ENCODE measurements around the gene ENAM.

- TF ChIP-seq POLR2A (IDR thresholded peaks at IDR 0.05): no peak
- TF ChIP-seq, protein P1, sequence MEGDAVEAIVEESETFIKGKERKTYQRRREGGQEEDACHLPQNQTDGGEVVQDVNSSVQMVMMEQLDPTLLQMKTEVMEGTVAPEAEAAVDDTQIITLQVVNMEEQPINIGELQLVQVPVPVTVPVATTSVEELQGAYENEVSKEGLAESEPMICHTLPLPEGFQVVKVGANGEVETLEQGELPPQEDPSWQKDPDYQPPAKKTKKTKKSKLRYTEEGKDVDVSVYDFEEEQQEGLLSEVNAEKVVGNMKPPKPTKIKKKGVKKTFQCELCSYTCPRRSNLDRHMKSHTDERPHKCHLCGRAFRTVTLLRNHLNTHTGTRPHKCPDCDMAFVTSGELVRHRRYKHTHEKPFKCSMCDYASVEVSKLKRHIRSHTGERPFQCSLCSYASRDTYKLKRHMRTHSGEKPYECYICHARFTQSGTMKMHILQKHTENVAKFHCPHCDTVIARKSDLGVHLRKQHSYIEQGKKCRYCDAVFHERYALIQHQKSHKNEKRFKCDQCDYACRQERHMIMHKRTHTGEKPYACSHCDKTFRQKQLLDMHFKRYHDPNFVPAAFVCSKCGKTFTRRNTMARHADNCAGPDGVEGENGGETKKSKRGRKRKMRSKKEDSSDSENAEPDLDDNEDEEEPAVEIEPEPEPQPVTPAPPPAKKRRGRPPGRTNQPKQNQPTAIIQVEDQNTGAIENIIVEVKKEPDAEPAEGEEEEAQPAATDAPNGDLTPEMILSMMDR (IDR thresholded peaks at IDR 0.05): no peak
- TF ChIP-seq POLR2AphosphoS5 (IDR thresholded peaks at IDR 0.05): no peak
Observed at GRCh38 chr4:70680934-70681333, 52.4 kb downstream of the ENAM start.

Data from prostate gland (tissue), 2 donors.